Measurements from ENCODE around the gene ITIH6.

GRCh38 chrX:54824722-54825121 is 26.7 kb upstream of the ITIH6 start:
- TF ChIP-seq, protein P1, sequence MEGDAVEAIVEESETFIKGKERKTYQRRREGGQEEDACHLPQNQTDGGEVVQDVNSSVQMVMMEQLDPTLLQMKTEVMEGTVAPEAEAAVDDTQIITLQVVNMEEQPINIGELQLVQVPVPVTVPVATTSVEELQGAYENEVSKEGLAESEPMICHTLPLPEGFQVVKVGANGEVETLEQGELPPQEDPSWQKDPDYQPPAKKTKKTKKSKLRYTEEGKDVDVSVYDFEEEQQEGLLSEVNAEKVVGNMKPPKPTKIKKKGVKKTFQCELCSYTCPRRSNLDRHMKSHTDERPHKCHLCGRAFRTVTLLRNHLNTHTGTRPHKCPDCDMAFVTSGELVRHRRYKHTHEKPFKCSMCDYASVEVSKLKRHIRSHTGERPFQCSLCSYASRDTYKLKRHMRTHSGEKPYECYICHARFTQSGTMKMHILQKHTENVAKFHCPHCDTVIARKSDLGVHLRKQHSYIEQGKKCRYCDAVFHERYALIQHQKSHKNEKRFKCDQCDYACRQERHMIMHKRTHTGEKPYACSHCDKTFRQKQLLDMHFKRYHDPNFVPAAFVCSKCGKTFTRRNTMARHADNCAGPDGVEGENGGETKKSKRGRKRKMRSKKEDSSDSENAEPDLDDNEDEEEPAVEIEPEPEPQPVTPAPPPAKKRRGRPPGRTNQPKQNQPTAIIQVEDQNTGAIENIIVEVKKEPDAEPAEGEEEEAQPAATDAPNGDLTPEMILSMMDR (conservative IDR thresholded peaks at IDR 0.05), result no peak
- TF ChIP-seq EZH2 (IDR thresholded peaks at IDR 0.05; ENCODE audit: low read depth), result no peak
